ENCODE results near the gene BICD1.
A peak's percentile ranks its signal among the peaks of the same experiment; 100 is the strongest.
"Not testable (repeated sequence)": the region's sequence is repeated elsewhere in the genome, so short reads cannot be mapped to it uniquely, and the experiment has no call there.

BICD1 gene

GRCh38 chr12:32248441-32249140, 141.9 kb downstream of the BICD1 start:
- DNase-seq (ENCODE audit: low read depth in 2 of 2) = no peak

DNA sequence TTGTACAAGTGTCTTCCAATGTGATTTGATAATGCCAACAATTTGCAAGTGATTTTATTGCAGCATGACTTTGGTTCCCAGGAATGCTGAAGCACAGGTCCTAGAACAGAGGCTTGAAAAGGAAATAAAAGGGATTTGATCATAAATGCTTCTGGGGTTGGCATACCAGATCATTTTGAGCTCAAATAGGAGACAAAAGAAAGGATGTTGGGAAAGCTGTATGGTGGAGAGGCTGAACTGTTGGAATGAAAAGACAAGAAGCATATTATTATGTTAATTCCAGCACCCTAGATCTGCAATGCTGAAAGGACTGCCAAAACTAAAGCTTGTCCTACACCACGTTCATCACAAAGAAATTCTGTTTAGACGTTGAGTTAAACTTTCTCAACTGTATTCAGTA, 143.1 kb downstream of the BICD1 start:
- no peak for DNase-seq (ENCODE audit: low read depth in 2 of 2)

DNA sequence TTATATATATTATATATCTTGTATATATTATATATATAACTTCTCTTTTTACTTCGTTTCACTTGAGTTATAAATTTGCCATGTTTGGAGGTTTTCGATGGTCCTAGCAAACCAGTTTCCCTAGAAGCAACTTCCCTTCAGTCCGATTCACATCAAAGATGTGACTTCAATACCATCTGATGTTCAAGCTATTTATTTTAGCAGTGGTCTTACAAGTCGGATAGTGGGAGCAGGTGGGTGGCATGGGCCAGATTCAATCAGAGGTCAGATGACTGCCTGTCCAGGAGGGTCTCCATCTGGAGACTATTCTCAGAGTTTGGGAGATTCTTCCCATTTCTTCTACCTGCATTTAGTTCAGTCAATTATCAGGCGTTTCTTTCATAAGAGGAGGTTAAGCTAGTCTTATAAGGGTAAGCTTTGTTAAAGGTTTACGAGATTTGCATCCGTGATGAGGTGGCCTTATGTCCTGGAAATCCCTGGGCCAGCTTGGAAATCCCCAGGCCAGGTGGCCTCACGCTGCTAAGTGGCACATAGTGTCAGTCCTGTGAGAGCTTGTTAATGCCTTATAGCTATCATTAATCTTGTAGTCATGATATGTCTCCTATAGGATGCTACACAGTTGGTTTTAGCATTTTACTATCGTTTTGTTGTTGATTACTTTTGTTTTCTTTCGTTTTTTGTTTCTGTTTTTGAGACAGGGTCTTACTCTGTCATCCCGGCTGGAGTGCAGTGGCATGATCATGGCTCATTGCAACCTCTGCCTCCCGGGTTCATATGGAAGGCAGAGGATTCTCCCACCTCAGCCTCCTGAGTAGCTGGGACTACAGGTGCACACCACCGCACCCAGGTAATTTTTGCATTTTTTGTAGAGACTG, 145.8 kb downstream of the BICD1 start:
- no peak for DNase-seq (ENCODE audit: low read depth in 2 of 2)

DNA sequence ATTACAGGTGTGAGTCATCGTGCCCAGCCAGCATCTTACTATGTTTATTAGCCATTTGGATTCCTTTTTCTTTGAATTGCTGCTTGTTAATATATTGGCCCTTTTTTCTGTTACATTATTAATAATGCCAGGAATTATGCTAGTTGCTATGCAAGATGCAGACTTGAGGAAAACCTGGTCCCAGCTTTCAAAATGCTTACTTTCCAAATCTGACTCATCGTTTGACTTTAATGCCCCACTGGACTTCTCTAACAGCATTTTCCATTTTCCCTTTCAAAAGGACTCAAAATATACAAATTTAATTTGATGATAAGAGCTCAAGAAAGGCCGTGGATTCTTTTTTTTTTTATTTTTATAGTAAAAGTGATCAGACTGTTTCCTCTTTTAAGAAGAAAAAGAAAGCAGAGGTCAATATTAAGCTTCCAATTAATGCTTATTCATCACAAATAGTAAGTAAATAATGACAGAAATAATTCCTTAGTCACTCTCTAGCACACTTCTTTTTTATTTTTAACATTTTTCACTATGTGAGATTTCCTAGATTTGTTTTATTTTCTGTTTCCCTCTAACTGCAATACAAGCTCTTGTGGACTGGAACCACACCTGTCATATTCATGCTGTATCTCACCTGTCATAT, 146.6 kb downstream of the BICD1 start:
- no peak for DNase-seq (ENCODE audit: low read depth in 2 of 2)

GRCh38 chr12:32254260-32254956, 147.8 kb downstream of the BICD1 start:
- DNase-seq (ENCODE audit: low read depth in 2 of 2) = no peak

GRCh38 chr12:32255588-32255987, 148.9 kb downstream of the BICD1 start:
- DNase-seq (ENCODE audit: low read depth in 2 of 2) = no peak

- no peak for DNase-seq (ENCODE audit: low read depth in 2 of 2)
These were observed 151.2 kb downstream of the BICD1 start for GRCh38 chr12:32257695-32258496.

DNA sequence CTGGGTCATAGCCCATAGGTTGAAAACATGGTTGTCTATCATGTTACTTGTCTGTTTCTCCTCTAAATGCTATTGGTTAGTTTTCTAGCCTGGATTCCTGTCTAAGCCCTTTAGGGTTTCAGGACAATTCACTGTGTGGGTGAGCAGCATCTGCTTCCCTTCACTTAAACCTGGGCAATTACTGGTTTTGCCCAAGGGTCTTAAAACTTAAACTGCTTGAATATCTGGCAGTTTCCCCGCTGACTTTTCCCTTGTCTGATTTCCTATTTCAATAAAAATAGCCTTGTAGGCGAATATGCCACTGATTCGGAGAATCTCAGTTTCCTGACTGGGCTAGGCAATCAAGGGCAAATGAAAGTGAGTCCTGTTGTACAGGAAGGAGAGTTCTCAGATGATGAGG, 154.0 kb downstream of the BICD1 start:
- no peak for DNase-seq (ENCODE audit: low read depth in 2 of 2)

GRCh38 chr12:32261638-32262037, 155.0 kb downstream of the BICD1 start:
- DNase-seq (ENCODE audit: low read depth in 2 of 2) = no peak

- no peak for DNase-seq (ENCODE audit: low read depth in 2 of 2)
These were observed 158.3 kb downstream of the BICD1 start for GRCh38 chr12:32264961-32265360.

GRCh38 chr12:32265456-32265855, 158.8 kb downstream of the BICD1 start:
- DNase-seq (ENCODE audit: low read depth in 2 of 2) = no peak

- DNase-seq (ENCODE audit: low read depth in 2 of 2) = no peak
These were observed 159.3 kb downstream of the BICD1 start for GRCh38 chr12:32265951-32266350.

- DNase-seq (ENCODE audit: low read depth in 2 of 2) = no peak
These were observed 160.1 kb downstream of the BICD1 start for GRCh38 chr12:32266756-32267155.

- DNase-seq (ENCODE audit: low read depth in 2 of 2) = no peak
These were observed 164.4 kb downstream of the BICD1 start for GRCh38 chr12:32270818-32271710.

GRCh38 chr12:32272465-32272864, 165.8 kb downstream of the BICD1 start:
- no peak for DNase-seq (ENCODE audit: low read depth in 2 of 2)

GRCh38 chr12:32273063-32273522, 166.4 kb downstream of the BICD1 start:
- DNase-seq (ENCODE audit: low read depth in 2 of 2) = no peak

DNA sequence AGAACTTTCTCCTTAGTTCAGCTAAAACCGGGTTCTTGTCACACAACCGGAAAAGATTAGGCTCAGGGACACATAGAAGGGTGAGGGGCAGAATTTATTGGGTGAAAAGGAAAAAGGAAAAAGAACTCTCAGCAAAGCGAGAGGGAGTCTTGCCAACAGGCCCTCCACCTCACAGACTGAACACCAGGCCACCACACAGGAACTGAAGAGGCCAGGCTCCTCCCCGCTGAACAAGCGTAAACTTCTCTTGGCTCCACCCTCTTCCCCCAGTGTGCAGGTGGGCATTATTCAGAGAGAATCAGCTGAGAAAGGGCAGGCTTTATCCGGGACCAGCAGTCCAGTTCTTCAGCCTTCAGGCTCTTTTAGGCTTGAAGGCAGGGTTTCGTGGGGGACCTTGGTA, 167.1 kb downstream of the BICD1 start:
- peak; percentile 27 to 47 for DNase-seq (ENCODE audit: low read depth in 2 of 2)

DNA sequence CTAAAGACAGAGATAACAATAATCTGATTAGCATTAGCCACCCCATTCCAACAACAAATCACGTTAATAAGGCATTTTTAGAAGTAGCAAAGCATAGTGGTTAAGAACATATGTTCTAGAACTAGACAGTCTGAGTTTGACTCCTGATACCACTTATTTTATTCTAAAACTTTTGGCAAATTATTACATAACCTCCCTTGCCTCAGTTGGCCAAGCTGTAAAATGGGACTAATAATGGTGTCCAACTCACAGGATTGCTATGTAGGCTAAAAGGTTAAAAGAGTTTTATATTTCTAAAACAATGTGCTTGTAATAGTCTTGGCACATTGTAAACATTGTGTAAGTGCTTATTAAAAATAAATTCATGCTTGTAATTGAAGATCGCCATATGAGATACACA, 168.0 kb downstream of the BICD1 start:
- DNase-seq (ENCODE audit: low read depth in 2 of 2) = no peak

DNA sequence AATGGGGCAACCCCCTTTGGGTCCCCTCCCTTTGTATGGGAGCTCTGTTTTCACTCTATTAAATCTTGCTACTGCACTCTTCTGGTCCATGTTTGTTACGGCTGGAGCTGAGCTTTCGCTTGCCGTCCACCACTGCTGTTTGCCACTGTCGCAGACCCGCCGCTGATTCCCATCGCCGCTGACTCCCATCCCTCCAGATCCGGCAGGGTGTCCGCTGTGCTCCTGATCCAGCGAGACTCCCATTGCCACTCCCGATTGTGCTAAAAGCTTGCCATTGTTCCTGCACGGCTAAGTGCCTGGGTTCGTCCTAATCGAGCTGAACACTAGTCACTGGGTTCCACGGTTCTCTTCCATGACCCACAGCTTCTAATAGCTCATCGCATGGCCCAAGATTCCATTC, 168.9 kb downstream of the BICD1 start:
- not testable (repeated sequence) for DNase-seq (ENCODE audit: low read depth in 2 of 2)

DNA sequence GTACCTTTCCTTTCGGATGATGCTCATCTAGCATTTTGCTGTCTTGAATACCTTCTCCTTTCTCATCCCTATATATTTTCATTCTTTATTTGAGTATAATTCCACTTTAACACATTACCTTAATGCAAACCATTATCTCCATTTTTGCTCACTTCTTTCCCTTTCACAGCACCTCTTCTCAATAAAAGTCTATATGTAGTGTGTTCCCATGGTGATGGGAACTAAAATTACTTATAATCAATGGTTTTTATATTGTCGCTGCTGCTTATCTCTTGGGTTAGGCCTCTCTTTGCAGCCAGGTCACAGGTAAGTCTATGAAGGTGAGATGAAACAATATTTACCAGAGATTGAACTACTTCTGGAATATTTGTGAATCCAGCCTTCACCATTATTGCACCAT, 171.1 kb downstream of the BICD1 start:
- no peak for DNase-seq (ENCODE audit: low read depth in 2 of 2)
